ENCODE data around the gene ABHD5. TPM values are rescaled to one million over a fixed set of nuclear protein-coding genes. Genes with fewer than 3 reads are reported as not detected.

ABHD5 gene
- total RNA-seq, 2 experiments from 2014 or later = 6.5 to 7.9 TPM

- Histone ChIP-seq H3K4me3 (ENCODE audit: low read depth, low read length, poor library complexity, severe bottlenecking) (no peak overlapping the region), H3K9me2 (ENCODE audit: insufficient read depth, low read length) (no peaks in the 10 kb centered on the region), H4K20me1 (ENCODE audit: insufficient read depth, low read length) (no peaks in the 10 kb centered on the region), H3K9me3 (ENCODE audit: low read length) (no peaks in the 10 kb centered on the region), H3K27ac (ENCODE audit: low read depth, low read length, poor library complexity, severe bottlenecking) (no peak overlapping the region), H3K36me3 (ENCODE audit: insufficient read depth, low read length) (no peaks in the 10 kb centered on the region), H2AFZ (ENCODE audit: low read length) (no peak overlapping the region), H3K4me1 (ENCODE audit: insufficient read depth, low read length, poor library complexity, severe bottlenecking) (peaks cover 14% of the 10 kb centered on the region), H3K79me2 (ENCODE audit: insufficient read depth, low read depth, low read length) (no peaks in the 10 kb centered on the region; the same call in 1 of the 2 replicates), H3K4me2 (ENCODE audit: low read length) (no peak overlapping the region)
- ChIA-PET CTCF (ENCODE audit: unreplicated experiment) (no interaction called here), POLR2A (interaction anchor here (0.6 to 1.7 kb wide), 3 partner anchors 9 to 340 kb away, joined by 3 to 4 read pairs (median 4); no protein-coding TSS in a partner anchor)
- no TSS peak for BruUV-seq (replicated peaks)
- TF ChIP-seq EZH2phosphoT487 (IDR thresholded peaks at IDR 0.05; ENCODE audit: borderline replicate concordance, low read depth, low read length) (no peak), CTCF (conservative IDR thresholded peaks at IDR 0.05; ENCODE audit: low read length) (no peak)
- intact Hi-C loops (cut with micrococcal nuclease; ENCODE audit: unreplicated experiment) = no loop called here
- no peak for DNase-seq (ENCODE audit: low spot score)
Measured at GRCh38 chr3:43695863-43696262, 5.1 kb downstream of the ABHD5 start.

GRCh38 chr3:43696441-43696840 lies 5.7 kb downstream of the ABHD5 start:
- Histone ChIP-seq H3K9me3 (ENCODE audit: low read length) (no peaks in the 10 kb centered on the region), H4K20me1 (ENCODE audit: insufficient read depth, low read length) (no peaks in the 10 kb centered on the region), H2AFZ (ENCODE audit: low read length) (no peak overlapping the region), H3K4me3 (ENCODE audit: low read depth, low read length, poor library complexity, severe bottlenecking) (no peak overlapping the region), H3K79me2 (ENCODE audit: insufficient read depth, low read depth, low read length) (no peaks in the 10 kb centered on the region; the same call in 1 of the 2 replicates), H3K9me2 (ENCODE audit: insufficient read depth, low read length) (no peaks in the 10 kb centered on the region), H3K4me1 (ENCODE audit: insufficient read depth, low read length, poor library complexity, severe bottlenecking) (peaks cover 14% of the 10 kb centered on the region), H3K4me2 (ENCODE audit: low read length) (no peak overlapping the region), H3K36me3 (ENCODE audit: insufficient read depth, low read length) (no peaks in the 10 kb centered on the region), H3K27ac (ENCODE audit: low read depth, low read length, poor library complexity, severe bottlenecking) (no peak overlapping the region)
- intact Hi-C loops (cut with micrococcal nuclease; ENCODE audit: unreplicated experiment) = no loop called here
- ChIA-PET POLR2A (interaction anchor here (0.6 to 1.7 kb wide), 4 partner anchors 9 to 341 kb away, joined by 3 to 4 read pairs (median 4); no protein-coding TSS in a partner anchor), CTCF (ENCODE audit: unreplicated experiment) (no interaction called here)
- no peak for DNase-seq (ENCODE audit: low spot score)
- TF ChIP-seq EZH2phosphoT487 (IDR thresholded peaks at IDR 0.05; ENCODE audit: borderline replicate concordance, low read depth, low read length) (no peak), CTCF (conservative IDR thresholded peaks at IDR 0.05; ENCODE audit: low read length) (no peak)
- BruUV-seq (replicated peaks) = no TSS peak

DNA sequence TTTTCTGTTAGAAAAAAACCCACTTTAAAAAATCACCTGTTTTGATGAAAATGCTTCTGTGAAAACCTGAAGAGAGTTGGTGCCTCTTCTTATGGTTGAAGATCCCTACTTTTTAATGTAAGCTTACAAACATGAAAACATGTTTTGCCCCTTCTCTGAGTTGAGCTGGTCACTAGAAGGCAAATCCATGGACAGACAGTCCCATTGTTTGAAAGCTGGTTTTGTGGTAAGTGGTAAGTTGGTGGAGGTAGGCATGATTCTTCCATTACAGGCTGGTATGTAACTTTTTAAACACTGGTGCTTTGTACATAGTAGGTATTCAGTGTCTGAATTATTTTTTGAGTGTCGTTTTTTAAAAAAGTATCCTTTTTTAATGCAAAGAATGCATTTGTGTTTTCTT lies 6.1 kb downstream of the ABHD5 start:
- no peak overlapping the region for H3K4me2 ChIP-seq (ENCODE audit: low read length)
- intact Hi-C loops (cut with micrococcal nuclease; ENCODE audit: unreplicated experiment) = no loop called here

More for the DNA sequence above, 6.1 kb downstream of the ABHD5 start:
- Histone ChIP-seq H3K4me3 (ENCODE audit: low read depth, low read length, poor library complexity, severe bottlenecking) (no peak overlapping the region), H3K79me2 (ENCODE audit: insufficient read depth, low read depth, low read length) (no peaks in the 10 kb centered on the region; the same call in 1 of the 2 replicates), H3K27ac (ENCODE audit: low read depth, low read length, poor library complexity, severe bottlenecking) (no peak overlapping the region), H3K9me3 (ENCODE audit: low read length) (no peaks in the 10 kb centered on the region), H2AFZ (ENCODE audit: low read length) (no peak overlapping the region), H3K36me3 (ENCODE audit: insufficient read depth, low read length) (0 out of 2 replicates have a peak, but pooled peaks cover under 1% of the 10 kb centered on the region), H3K4me1 (ENCODE audit: insufficient read depth, low read length, poor library complexity, severe bottlenecking) (peaks cover 12% of the 10 kb centered on the region), H3K9me2 (ENCODE audit: insufficient read depth, low read length) (no peaks in the 10 kb centered on the region), H4K20me1 (ENCODE audit: insufficient read depth, low read length) (no peaks in the 10 kb centered on the region)
- no peak for DNase-seq (ENCODE audit: low spot score)
- ChIA-PET CTCF (ENCODE audit: unreplicated experiment) (no interaction called here), POLR2A (interaction anchor here (0.8 to 1.7 kb wide), 2 partner anchors 8 to 151 kb away, joined by 3 to 4 read pairs; no protein-coding TSS in a partner anchor)
- BruUV-seq (replicated peaks) = no TSS peak
- no peak for TF ChIP-seq CTCF (conservative IDR thresholded peaks at IDR 0.05; ENCODE audit: low read length)
- no peak for TF ChIP-seq EZH2phosphoT487 (IDR thresholded peaks at IDR 0.05; ENCODE audit: borderline replicate concordance, low read depth, low read length)
